Kidney epithelial cell (primary cell): ENCODE data around the gene KLK6. TPM values are rescaled to one million over a fixed set of nuclear protein-coding genes. Genes with fewer than 3 reads are reported as not detected.
"Not testable (repeated sequence)": the region's sequence is repeated elsewhere in the genome, so short reads cannot be mapped to it uniquely, and the experiment has no call there.

ENCODE experiments used
- DNase-seq: peaks from one replicate; pipeline ENCODE4 v3.0.0-alpha.2; 2010; ENCODE audit warnings: low read depth
- H3K27me3 ChIP-seq: 2 replicates; pipeline ENCODE4 v1.6.0; 2011; ENCODE audit warnings: low read length; ENCODE audit not compliant: control insufficient read depth, insufficient read depth
- H3K36me3 ChIP-seq: 2 replicates; pipeline ENCODE4 v1.5.1; 2011; ENCODE audit warnings: low read length; ENCODE audit not compliant: control insufficient read depth, insufficient read depth
- H3K4me3 ChIP-seq: 2 replicates; pipeline ENCODE4 v1.5.1; 2011; ENCODE audit warnings: low read depth, mild to moderate bottlenecking, control low read depth, low read length
- total RNA-seq: library from RNA; depleted of rRNA; stranded (reverse); fragments of >200 nt; gene quantifications from 2 replicates; pipeline ENCODE4 v1.2.3, GENCODE V29; 2015
- TF ChIP-seq, protein P1 (sequence below): IDR thresholded peaks from 2 replicates; pipeline ENCODE4 v1.5.1; 2011; ENCODE audit warnings: mild to moderate bottlenecking, moderate library complexity, low read length, control low read depth, inconsistent platforms; ENCODE audit not compliant: insufficient read depth, poor library complexity, severe bottlenecking

KLK6 gene
- total RNA-seq, 1 donor from 2014 or later, result 33.5 TPM

DNA sequence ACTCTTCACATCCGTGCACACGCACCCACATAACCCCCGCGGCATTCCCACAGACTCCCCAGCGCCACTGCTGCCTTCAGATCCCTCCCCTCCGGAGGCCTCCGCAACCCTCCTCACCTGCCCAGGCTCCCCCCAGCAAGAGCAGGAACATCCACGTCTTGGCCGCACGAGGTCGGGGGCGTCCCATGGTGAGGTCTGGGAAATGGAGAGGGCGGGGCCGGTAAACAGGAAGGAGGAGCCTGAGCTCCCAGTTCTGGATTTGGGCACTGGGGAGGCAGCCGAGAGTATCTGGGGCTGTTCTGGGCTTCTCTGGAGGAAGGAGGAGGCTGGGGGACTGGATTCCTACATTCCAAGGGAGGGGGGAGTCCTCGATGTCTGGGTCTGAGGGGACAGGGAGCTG lies 31.6 kb upstream of the KLK6 start:
- H3K36me3 ChIP-seq, result no peaks in the 10 kb centered on the region
- no peak overlapping the region for H3K4me3 ChIP-seq
- DNase-seq, result no peak
- TF ChIP-seq, protein P1, sequence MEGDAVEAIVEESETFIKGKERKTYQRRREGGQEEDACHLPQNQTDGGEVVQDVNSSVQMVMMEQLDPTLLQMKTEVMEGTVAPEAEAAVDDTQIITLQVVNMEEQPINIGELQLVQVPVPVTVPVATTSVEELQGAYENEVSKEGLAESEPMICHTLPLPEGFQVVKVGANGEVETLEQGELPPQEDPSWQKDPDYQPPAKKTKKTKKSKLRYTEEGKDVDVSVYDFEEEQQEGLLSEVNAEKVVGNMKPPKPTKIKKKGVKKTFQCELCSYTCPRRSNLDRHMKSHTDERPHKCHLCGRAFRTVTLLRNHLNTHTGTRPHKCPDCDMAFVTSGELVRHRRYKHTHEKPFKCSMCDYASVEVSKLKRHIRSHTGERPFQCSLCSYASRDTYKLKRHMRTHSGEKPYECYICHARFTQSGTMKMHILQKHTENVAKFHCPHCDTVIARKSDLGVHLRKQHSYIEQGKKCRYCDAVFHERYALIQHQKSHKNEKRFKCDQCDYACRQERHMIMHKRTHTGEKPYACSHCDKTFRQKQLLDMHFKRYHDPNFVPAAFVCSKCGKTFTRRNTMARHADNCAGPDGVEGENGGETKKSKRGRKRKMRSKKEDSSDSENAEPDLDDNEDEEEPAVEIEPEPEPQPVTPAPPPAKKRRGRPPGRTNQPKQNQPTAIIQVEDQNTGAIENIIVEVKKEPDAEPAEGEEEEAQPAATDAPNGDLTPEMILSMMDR, result no peak
- peaks cover 3% of the 10 kb centered on the region for H3K27me3 ChIP-seq

DNA sequence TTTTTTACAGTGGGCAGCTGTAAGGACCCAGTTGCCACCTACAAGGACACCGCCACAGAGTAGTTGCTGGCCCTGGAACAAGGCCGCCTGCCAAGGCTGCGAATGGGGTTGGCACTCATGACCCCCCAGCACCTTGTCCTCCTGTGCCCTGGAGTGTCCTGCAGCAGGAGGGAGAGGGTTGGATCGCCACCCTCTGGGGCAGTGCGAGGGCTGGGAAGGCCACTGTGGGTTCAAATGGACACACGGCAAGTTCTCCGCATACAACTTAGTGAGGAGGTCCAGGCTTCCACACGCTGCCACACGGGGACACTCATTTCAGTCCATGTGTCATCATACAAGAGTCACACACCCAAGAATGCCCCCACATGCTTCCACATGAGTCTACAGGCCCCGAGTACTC lies 31.0 kb upstream of the KLK6 start:
- no peak overlapping the region for H3K4me3 ChIP-seq
- TF ChIP-seq, protein P1, result no peak
- peaks cover 3% of the 10 kb centered on the region for H3K27me3 ChIP-seq
- DNase-seq, result no peak
- H3K36me3 ChIP-seq, result no peaks in the 10 kb centered on the region

DNA sequence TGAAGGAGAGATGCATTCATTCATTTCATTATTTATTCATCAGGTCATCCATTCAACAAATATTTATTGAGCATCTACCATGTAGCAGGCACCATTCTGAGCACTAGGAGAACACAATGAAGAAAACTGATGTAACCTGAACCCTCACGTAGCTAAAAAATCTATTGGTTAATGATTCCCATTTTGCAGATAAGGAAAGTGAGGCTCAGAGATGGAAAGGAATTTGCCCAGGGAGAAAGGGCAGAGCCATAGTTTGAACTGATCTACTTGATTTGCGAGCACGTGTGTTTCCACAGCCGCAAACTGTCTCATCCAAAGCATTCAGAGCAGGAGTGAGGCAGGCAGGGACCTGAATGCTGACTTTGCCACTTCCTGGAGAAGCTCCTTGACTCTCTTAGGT lies 29.3 kb upstream of the KLK6 start:
- Histone ChIP-seq H3K27me3 (peaks cover 3% of the 10 kb centered on the region), H3K4me3 (no peak overlapping the region), H3K36me3 (no peaks in the 10 kb centered on the region)
- no peak for DNase-seq
- TF ChIP-seq, protein P1, result no peak

DNA sequence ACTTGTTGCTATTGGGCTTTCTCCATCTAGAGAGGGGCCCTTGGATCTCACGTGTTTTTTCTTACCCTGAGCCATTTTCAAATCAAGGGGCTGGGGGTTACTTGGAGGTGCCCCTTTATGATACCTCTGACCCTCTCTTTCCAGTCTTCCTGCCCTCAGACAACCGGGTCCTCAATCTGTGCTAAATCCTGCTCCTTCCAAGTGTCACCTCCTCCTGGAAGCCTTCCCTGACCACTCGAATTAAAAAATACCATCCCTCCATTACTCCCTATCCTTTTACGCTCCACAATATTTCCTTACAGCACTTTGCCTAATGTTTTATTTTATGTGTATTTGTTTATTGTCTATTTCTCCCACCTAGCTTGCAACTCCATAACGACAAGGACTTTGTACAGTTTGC lies 28.7 kb upstream of the KLK6 start:
- Histone ChIP-seq H3K4me3 (no peak overlapping the region), H3K27me3 (peaks cover 3% of the 10 kb centered on the region), H3K36me3 (no peaks in the 10 kb centered on the region)
- TF ChIP-seq, protein P1, result no peak
- no peak for DNase-seq

DNA sequence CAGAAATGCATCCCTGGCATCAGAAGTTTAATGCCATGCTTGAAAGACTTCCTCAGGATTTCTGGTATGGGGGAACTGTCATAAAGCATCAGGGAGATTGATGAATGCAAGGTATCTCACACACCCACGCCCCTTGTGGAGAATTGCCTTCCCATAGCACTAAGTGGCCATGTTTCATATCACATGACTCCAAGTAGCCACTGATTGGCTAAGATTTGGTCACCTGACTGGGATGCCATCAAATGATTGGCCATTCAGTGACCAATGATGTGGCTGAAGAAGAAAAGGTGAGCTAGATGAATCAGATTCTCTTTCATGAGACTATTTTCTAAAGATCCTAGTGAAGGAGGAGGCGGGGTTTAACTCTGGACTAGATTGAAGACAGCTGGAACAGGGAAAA lies 24.7 kb upstream of the KLK6 start:
- TF ChIP-seq, protein P1, result no peak
- no peak for DNase-seq

DNA sequence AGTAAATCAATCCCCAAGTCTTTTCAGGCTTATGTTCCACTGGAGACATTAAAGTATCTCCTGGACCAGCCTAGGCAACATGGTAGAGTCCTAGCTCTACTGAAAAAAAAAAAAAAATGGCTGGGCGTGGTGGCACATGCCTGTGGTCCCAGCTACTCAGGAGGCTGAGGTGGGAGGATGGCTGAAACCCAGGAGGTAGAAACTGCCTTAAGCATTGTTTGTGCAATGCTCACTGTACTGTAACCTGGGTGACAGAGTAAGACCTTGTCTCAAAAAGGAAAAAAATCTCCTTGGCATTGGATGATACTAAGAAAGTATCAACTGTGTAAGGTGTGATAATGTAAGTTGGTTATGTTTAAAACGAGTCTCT lies 23.3 kb upstream of the KLK6 start:
- Histone ChIP-seq H3K4me3 (no peak overlapping the region), H3K27me3 (no peaks in the 10 kb centered on the region), H3K36me3 (no peaks in the 10 kb centered on the region)
- DNase-seq, result no peak
- TF ChIP-seq, protein P1, result no peak

More for the DNA sequence above, 24.7 kb upstream of the KLK6 start:
- Histone ChIP-seq H3K36me3 (no peaks in the 10 kb centered on the region), H3K27me3 (no peaks in the 10 kb centered on the region), H3K4me3 (no peak overlapping the region)

DNA sequence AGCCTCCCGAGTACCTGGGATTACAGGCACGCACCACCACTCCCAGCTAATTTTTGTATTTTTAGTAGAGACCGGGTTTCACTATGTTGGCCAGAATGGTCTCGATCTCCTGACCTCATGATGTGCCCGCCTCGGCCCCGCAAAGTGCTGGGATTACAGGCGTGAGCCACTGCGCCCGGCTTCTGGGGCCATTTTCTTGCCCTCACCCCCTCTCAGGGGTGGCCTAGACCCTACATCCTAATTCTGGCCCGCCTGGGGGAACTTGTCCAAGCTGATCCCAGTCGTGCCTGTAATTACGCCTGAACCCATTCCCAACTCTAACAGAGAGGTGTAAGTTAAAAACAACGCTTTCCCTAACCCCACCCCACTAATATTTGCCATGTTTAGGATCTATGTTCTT lies 15.0 kb upstream of the KLK6 start:
- H3K36me3 ChIP-seq, DNase-seq, H3K4me3 ChIP-seq, H3K27me3 ChIP-seq: not testable (repeated sequence)
